Upper lobe of left lung (tissue), 6 donors: ENCODE measurements around the gene SYMPK. TPM values are rescaled to one million over a fixed set of nuclear protein-coding genes. Genes with fewer than 3 reads are reported as not detected.
A peak's percentile ranks its signal among the peaks of the same experiment; 100 is the strongest.

Experiments
- ATAC-seq, 2 donors: fragments of 200-7000 bp; cut with Tn5 transposase; one replicate each; pipeline ENCODE4 v1.9.1; 2022; ENCODE audit warnings: mild to moderate bottlenecking in 2 of 2, moderate library complexity in 2 of 2; ENCODE audit not compliant: low FRiP score in 2 of 2
- DNase-seq, 2 donors: peaks; one replicate each; pipeline ENCODE4 v3.0.0-alpha.2; 2019 to 2020
- H3K27ac ChIP-seq, 4 donors: fragments of 200-600 bp; sonication (generic); one replicate each; pipeline ENCODE4 v1.5.1; 2016 to 2019
- H3K27me3 ChIP-seq, 4 donors: fragments of 200-600 bp; sonication (generic); one replicate each; pipeline ENCODE4 v1.5.1; 2017 to 2019
- H3K36me3 ChIP-seq, 4 donors: fragments of 200-600 bp; sonication (generic); one replicate each; pipeline ENCODE4 v1.5.1; 2016 to 2019
- H3K4me1 ChIP-seq, 4 donors: fragments of 200-600 bp; sonication (generic); one replicate each; pipeline ENCODE4 v1.5.1; 2018 to 2019
- H3K4me3 ChIP-seq, 4 donors: fragments of 200-600 bp; sonication (generic); one replicate each; pipeline ENCODE4 v1.5.1; 2017 to 2019; ENCODE audit warnings: mild to moderate bottlenecking in 2 of 4, moderate library complexity in 1 of 4
- H3K9me3 ChIP-seq, 4 donors: fragments of 200-600 bp; sonication (generic); one replicate each; pipeline ENCODE4 v1.5.1; 2018 to 2019
- EP300 ChIP-seq, 4 donors: sonication (generic); formaldehyde crosslinking; IDR thresholded peaks; one replicate each; pipeline ENCODE4 v1.5.1; 2017; ENCODE audit warnings: antibody characterized with exemption in 4 of 4, control low read depth in 2 of 4
- POLR2A ChIP-seq, 4 donors: fragments of 450-650 bp; IDR thresholded peaks; one replicate each; pipeline ENCODE4 v1.5.1; 2016 to 2017; ENCODE audit warnings: antibody characterized with exemption in 4 of 4, mild to moderate bottlenecking in 2 of 4
- POLR2AphosphoS5 ChIP-seq, 2 donors: sonication (generic); formaldehyde crosslinking; IDR thresholded peaks; one replicate each; pipeline ENCODE4 v1.5.1; 2017; ENCODE audit warnings: antibody characterized with exemption in 2 of 2
- WGBS, 2 donors: methylation state at CpG; one replicate each; pipeline ENCODE4 v1.1.5; 2017 to 2018; 5-methylcytosine and 5-hydroxymethylcytosine counted together
- total RNA-seq, 6 donors: library from RNA; depleted of rRNA in 4 of 6; stranded (reverse); fragments of >200 nt in 4 of 6; gene quantifications; one replicate each; pipeline versions ENCODE4 v1.1.0 to v1.2.1, GENCODE V29; 2016 to 2021
- TF ChIP-seq, protein P1 (sequence below), 6 experiments: fragments of 450-650 bp in 4 of 6; fragments of 200-600 bp in 2 of 6; sonication (generic) in 2 of 6; IDR thresholded peaks; one replicate each; pipeline ENCODE4 v1.5.1; 2016 to 2019; ENCODE audit warnings: antibody characterized with exemption in 6 of 6
- donor health status: DM: no; HTN: no; CAD: no; lungs with moderate emphysema.
- donor health status: DM: no; HTN: yes; CAD: no; lungs with severe emphysema.

SYMPK gene
- total RNA-seq, 6 donors from 2014 or later, result 35.0 to 345 (median 76.0) TPM

DNA sequence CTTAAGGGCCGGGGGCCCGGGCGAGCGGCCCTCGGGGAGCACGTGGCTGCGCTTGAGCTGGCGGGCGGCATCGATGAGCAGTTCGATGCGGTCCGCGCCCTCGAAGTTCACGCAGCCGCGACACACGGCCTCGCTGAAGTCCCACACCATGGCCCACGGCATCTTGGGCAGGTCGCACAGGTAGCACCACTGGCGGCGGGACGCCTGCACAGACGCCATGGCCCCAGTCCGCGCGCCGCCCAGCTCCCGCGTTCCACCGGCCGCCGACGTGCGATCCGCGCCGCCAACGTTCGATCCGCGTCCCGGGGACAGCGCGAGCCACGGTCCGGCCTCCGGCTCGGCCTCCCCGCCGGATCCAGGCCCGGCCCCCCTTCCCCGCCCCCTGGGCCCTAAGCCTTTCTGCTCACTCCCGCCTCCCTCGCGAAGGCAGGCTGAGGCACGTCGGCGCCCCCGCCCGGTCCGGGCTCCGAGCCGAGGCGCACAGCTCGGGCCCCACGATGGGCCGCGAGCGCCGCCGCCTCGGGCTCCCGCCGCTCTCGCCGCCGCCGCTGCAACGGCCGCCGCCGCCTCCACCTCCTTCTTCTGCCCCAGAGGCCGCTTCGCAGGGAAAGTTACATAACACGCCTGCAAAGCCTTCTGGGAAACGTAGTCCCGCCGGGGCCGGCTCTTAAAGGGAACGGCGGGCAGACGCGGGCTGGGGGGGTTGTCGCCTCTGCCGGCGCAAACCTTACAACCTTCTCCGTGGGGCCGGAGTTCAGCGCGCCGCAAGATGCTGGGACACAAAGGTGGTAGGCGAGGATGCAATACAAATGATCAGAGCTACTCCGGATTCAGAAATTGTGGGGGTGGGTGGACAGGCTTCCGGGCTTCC lies 22.8 kb upstream of the SYMPK start, which contains the start of gene IRF2BP1:
IRF2BP1 (minus strand) TSS at position 586 of the 871 bp plus-strand sequence; CDS start at position 219, 367 bp downstream.
- TF ChIP-seq POLR2AphosphoS5 (IDR thresholded peaks at IDR 0.05), result peak; percentile 53 to 75
- peak in 2 of 4 donors; percentile 55 to 77 for TF ChIP-seq POLR2A (IDR thresholded peaks at IDR 0.05)
- TF ChIP-seq, protein P1, sequence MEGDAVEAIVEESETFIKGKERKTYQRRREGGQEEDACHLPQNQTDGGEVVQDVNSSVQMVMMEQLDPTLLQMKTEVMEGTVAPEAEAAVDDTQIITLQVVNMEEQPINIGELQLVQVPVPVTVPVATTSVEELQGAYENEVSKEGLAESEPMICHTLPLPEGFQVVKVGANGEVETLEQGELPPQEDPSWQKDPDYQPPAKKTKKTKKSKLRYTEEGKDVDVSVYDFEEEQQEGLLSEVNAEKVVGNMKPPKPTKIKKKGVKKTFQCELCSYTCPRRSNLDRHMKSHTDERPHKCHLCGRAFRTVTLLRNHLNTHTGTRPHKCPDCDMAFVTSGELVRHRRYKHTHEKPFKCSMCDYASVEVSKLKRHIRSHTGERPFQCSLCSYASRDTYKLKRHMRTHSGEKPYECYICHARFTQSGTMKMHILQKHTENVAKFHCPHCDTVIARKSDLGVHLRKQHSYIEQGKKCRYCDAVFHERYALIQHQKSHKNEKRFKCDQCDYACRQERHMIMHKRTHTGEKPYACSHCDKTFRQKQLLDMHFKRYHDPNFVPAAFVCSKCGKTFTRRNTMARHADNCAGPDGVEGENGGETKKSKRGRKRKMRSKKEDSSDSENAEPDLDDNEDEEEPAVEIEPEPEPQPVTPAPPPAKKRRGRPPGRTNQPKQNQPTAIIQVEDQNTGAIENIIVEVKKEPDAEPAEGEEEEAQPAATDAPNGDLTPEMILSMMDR (IDR thresholded peaks at IDR 0.05), result peak in 5 of 6 experiments; percentile 4 to 33 (median 23)
- no peak for TF ChIP-seq EP300 (IDR thresholded peaks at IDR 0.05)
- Histone ChIP-seq H3K4me3 (peak within 1 kb of the TSS; percentile 72 to 92 (median 82)), H3K9me3 (no peaks in the 10 kb centered on the region), H3K4me1 (peaks cover 35 to 52% (median 42%) of the 10 kb centered on the region in 4 donors), H3K27me3 (no peaks in the 10 kb centered on the region), H3K36me3 (peaks cover 0 to 21% (median 7%) of the 10 kb centered on the region in 4 donors), H3K27ac (peak within 1 kb of the TSS; percentile 87 to 92 (median 90))
- DNase-seq (peak; percentile 93 to 94), ATAC-seq (peak; percentile 89 to 93)
- 1% methylated on average over 23 to 41 of the region's 107 CpGs for WGBS, 2 donors

DNA sequence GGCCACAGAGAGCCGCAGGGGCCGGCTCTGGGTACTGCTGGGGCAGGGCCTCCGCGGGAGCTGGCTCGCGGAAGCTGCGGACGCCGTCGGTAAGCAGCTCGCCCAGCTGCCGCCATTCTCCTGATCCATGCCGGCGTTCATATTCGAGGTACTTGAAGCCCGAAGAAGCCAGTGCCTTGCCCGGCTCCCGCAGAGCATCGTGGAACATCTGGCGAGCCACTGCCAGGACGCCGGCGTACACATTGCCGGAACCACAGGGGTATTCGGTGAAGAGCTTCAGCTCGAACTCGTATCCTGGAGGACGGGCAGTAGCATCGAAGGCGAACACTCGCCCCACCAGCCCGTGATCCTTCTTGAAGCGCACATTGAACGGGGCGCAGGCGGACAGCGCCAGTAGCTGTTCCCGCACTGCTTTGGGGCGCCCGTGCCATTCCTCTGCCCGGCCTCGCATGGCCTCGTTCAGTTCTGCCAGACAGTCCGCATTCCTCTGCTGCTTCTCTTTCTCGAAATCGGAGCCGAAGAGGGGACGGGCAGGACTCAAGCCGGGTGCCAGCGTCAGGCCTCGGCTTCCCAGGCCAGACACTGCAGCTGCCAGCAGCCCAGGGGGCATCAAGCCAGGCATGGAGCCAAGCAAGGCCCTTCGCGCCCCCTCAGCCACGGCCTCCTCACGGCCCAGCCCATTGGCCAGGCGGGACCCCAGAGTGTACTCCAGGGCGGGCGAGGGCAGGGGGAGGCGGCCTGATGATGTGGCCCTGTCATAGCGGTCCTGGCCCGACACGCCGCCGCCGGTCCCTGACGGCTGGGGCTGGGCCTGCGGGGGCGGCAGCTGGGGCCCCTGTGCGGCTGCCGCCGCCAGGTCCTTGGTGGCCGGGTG lies 22.0 kb upstream of the SYMPK start:
- Histone ChIP-seq H3K9me3 (no peaks in the 10 kb centered on the region), H3K27me3 (no peaks in the 10 kb centered on the region), H3K27ac (peak overlapping the region; percentile 87 to 92 (median 90)), H3K36me3 (peaks cover 0 to 12% (median 4%) of the 10 kb centered on the region in 4 donors), H3K4me3 (peak overlapping the region; percentile 72 to 92 (median 82)), H3K4me1 (peaks cover 35 to 52% (median 42%) of the 10 kb centered on the region in 4 donors)
- TF ChIP-seq POLR2AphosphoS5 (IDR thresholded peaks at IDR 0.05) (no peak), EP300 (IDR thresholded peaks at IDR 0.05) (no peak), POLR2A (IDR thresholded peaks at IDR 0.05) (no peak)
- TF ChIP-seq, protein P1 (IDR thresholded peaks at IDR 0.05), result no peak
- peak in 1 of 2 donors; percentile 81 for DNase-seq
- WGBS, 2 donors, result 65 to 81% methylated on average over 54 to 56 of the region's 72 CpGs
- no peak for ATAC-seq

DNA sequence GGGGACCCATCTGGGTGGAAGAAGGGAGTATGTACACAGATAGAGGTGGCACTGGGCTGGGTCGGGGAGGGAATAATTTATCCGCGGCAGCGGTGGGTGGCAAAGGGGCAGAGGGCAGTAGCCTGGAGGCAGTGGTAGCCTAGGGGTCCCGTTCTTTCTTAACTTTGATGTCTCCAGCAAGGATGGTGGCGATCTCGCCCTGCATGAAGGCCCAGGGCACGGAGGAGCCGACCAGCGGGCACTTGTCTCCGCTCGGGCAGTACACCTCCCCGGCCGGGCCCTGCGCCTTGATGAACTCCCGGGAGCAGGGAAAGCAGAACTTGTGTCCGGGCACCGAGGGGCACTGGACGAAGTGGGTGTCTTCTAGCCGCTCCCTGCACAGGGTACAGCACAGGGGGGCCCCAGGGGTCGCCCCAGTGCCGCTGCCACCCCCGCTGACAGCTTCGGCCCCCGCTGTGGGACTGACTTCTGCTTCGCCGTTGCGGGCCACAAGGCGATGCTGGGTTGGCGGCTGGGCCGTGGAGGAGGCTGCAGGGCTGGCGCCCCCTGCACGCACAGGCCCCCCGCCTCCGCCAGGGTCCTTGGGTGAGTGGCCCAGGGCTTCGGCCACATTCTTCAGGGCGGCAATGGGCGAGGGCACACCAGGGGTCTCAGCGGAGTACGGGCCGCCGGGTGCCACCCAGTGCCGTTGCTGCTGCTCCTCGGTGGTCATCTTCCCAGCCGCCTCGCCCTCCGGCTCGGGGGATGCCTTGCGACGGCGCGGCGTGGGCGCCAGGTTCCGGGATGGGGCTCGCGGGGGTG lies 21.1 kb upstream of the SYMPK start:
- Histone ChIP-seq H3K4me1 (peaks cover 35 to 52% (median 42%) of the 10 kb centered on the region in 4 donors), H3K9me3 (no peaks in the 10 kb centered on the region), H3K4me3 (peak overlapping the region in 1 of 4 donors; percentile 81), H3K27me3 (no peaks in the 10 kb centered on the region), H3K27ac (no peak overlapping the region), H3K36me3 (peaks cover 0 to 12% (median 4%) of the 10 kb centered on the region in 4 donors)
- ATAC-seq (no peak), DNase-seq (peak in 1 of 2 donors; percentile 87)
- 86 to 92% methylated on average over 15 to 53 of the region's 57 CpGs for WGBS, 2 donors
- TF ChIP-seq EP300 (IDR thresholded peaks at IDR 0.05) (no peak), POLR2A (IDR thresholded peaks at IDR 0.05) (no peak), POLR2AphosphoS5 (IDR thresholded peaks at IDR 0.05) (no peak)
- TF ChIP-seq, protein P1 (IDR thresholded peaks at IDR 0.05), result no peak

DNA sequence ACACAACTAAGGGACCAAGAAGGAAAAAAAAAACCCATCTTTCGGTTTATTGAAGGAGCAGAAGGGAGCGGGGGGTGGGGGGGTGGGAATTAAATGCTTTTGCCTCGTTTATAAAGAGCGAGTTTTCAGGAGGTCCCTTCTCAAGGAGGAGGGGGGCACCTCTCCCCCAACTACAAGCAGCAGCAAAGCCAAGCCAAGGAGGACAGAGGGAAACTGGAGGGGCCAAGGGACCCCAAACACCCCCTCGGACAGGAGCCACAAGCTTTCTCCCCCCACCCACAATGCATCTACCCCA lies 20.6 kb upstream of the SYMPK start:
- H3K4me1 ChIP-seq, result peaks cover 35 to 52% (median 42%) of the 10 kb centered on the region in 4 donors
- 25 to 34% methylated on average over 5 of the region's 5 CpGs for WGBS, 2 donors

More for the DNA sequence above, 20.6 kb upstream of the SYMPK start:
- Histone ChIP-seq H3K27ac (no peak overlapping the region), H3K9me3 (no peaks in the 10 kb centered on the region), H3K4me3 (peak overlapping the region in 1 of 4 donors; percentile 33), H3K36me3 (peaks cover 0 to 12% (median 4%) of the 10 kb centered on the region in 4 donors), H3K27me3 (no peaks in the 10 kb centered on the region)
- ATAC-seq, result no peak
- DNase-seq, result no peak
- TF ChIP-seq, protein P1 (IDR thresholded peaks at IDR 0.05), result peak in 1 of 6 experiments; percentile 38
- TF ChIP-seq POLR2AphosphoS5 (IDR thresholded peaks at IDR 0.05), result no peak
- no peak for TF ChIP-seq POLR2A (IDR thresholded peaks at IDR 0.05)
